Activated naive CD4-positive, alpha-beta T cell treated with anti-CD3 and anti-CD28 coated beads for 36 hours (primary cell): ENCODE results near the gene SASH1. TPM values are rescaled to one million over a fixed set of nuclear protein-coding genes. Genes with fewer than 3 reads are reported as not detected.

Source experiments
- CTCF ChIA-PET: fragments of 350-600 bp; sonication (Branson Sonifier 250); formaldehyde crosslinking; loops from one replicate; lab custom pipeline; 2021; ENCODE audit warnings: antibody characterized with exemption; lab: Charles Lee
- DNase-seq: peaks from one replicate; pipeline ENCODE4 v3.0.0-alpha.2; 2020
- H3K27ac Mint-ChIP-seq: one replicate; pipeline ENCODE4 v1.8.0; 2021; ENCODE audit warnings: mild to moderate bottlenecking, mixed read lengths
- H3K27me3 Mint-ChIP-seq: one replicate; pipeline ENCODE4 v1.8.0; 2021; ENCODE audit warnings: low read depth, mixed read lengths
- H3K36me3 Mint-ChIP-seq: one replicate; pipeline ENCODE4 v1.8.0; 2021; ENCODE audit warnings: low read depth, mixed read lengths
- H3K4me1 Mint-ChIP-seq: one replicate; pipeline ENCODE4 v1.8.0; 2021; ENCODE audit warnings: low read depth, mixed read lengths
- H3K4me3 Mint-ChIP-seq: one replicate; pipeline ENCODE4 v1.8.0; 2021; ENCODE audit warnings: mild to moderate bottlenecking, moderate library complexity, mixed read lengths
- H3K9me3 Mint-ChIP-seq: one replicate; pipeline ENCODE4 v1.8.0; 2021; ENCODE audit warnings: mixed read lengths
- intact Hi-C: fragments of 100-400 bp; cut with micrococcal nuclease; formaldehyde crosslinking; loops from one replicate; pipeline ENCODE4 v1.15.1; 2023
- total RNA-seq, 2 experiments: library from RNA; stranded (reverse); gene quantifications; one replicate each; pipeline ENCODE4 v1.2.3, GENCODE V29; 2021

The SASH1 gene
- total RNA-seq, 2 experiments from 2014 or later: not detected

- peaks cover 6% of the 10 kb centered on the region for H3K27me3 Mint-ChIP-seq
- no peaks in the 10 kb centered on the region for H3K36me3 Mint-ChIP-seq
- no peak for DNase-seq
- CTCF ChIA-PET: no interaction called here
- H3K4me1 Mint-ChIP-seq: no peaks in the 10 kb centered on the region
- no peak overlapping the region for H3K27ac Mint-ChIP-seq
- H3K4me3 Mint-ChIP-seq: no peak overlapping the region
- H3K9me3 Mint-ChIP-seq: no peaks in the 10 kb centered on the region
- intact Hi-C loops: no loop called here
These were observed 144.8 kb downstream of the SASH1 start for GRCh38 chr6:148487461-148487860.

DNA sequence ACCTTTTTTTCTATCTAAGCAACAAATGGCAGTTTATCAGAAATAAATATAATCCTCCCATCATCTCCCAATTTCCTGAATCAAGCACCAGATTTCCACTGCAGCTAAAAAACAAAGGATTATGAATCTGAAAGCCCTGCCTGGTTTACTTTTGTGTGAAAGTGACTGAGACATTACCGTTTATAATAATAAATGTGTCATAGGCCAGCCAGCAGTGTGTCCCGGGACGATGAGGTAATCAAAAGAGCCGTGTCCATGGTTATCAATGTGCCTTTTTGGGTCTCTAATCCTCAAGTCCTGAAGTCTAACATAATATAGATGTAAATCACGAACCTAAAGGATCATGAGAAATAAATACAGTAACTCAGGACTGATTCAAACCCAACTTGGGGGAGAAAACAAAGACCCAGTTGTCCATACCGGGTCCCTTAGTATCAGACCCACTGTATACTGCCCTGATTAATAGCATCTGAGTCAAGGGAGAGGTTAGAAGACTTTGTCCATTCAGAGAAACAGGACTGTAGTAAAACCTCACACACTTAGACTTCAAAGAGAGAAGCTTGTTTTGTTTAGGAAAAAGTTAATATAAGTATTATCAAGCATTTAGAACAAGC lies 149.1 kb downstream of the SASH1 start:
- H3K27ac Mint-ChIP-seq: no peak overlapping the region
- H3K9me3 Mint-ChIP-seq: no peaks in the 10 kb centered on the region
- no peak overlapping the region for H3K4me3 Mint-ChIP-seq
- no peaks in the 10 kb centered on the region for H3K36me3 Mint-ChIP-seq
- no peak for DNase-seq
- intact Hi-C loops: no loop called here
- peaks cover 9% of the 10 kb centered on the region for H3K27me3 Mint-ChIP-seq
- CTCF ChIA-PET: no interaction called here
- H3K4me1 Mint-ChIP-seq: no peaks in the 10 kb centered on the region

GRCh38 chr6:148492654-148493290 lies 150.1 kb downstream of the SASH1 start:
- Mint-ChIP-seq H3K36me3 (no peaks in the 10 kb centered on the region), H3K4me3 (no peak overlapping the region), H3K9me3 (no peaks in the 10 kb centered on the region), H3K27ac (no peak overlapping the region), H3K4me1 (no peaks in the 10 kb centered on the region), H3K27me3 (peaks cover 9% of the 10 kb centered on the region)
- CTCF ChIA-PET: no interaction called here
- intact Hi-C loops: no loop called here
- no peak for DNase-seq

- peaks cover 9% of the 10 kb centered on the region for H3K27me3 Mint-ChIP-seq
These were observed 150.8 kb downstream of the SASH1 start for GRCh38 chr6:148493424-148493823.

DNA sequence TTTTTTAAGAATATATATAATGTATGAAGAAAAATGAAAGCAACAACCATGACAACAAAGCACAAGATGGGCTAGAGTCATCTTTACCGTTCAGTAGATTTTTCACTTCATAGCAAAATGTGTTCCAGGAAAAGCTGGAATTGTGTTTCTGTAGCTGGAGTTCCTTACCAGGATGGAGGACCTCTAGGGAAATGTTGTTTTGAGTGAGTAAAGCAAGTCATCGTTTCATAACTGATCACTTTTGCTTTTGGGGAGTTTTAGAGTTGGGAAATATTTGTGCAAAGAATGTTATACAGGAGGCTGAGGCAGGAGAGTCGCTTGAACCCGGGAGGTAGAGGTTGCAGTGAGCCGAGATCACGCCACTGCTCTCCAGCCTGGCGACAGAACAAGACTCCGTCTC lies 151.6 kb downstream of the SASH1 start:
- no peaks in the 10 kb centered on the region for H3K9me3 Mint-ChIP-seq
- CTCF ChIA-PET: no interaction called here
- DNase-seq: no peak
- no peak overlapping the region for H3K4me3 Mint-ChIP-seq
- H3K36me3 Mint-ChIP-seq: no peaks in the 10 kb centered on the region
- H3K27ac Mint-ChIP-seq: no peak overlapping the region
- H3K4me1 Mint-ChIP-seq: no peaks in the 10 kb centered on the region
- peaks cover 9% of the 10 kb centered on the region for H3K27me3 Mint-ChIP-seq
- intact Hi-C loops: no loop called here

More at GRCh38 chr6:148493424-148493823, 150.8 kb downstream of the SASH1 start:
- H3K4me3 Mint-ChIP-seq: no peak overlapping the region
- H3K27ac Mint-ChIP-seq: no peak overlapping the region
- no peaks in the 10 kb centered on the region for H3K9me3 Mint-ChIP-seq
- DNase-seq: no peak
- intact Hi-C loops: no loop called here
- CTCF ChIA-PET: no interaction called here
- no peaks in the 10 kb centered on the region for H3K4me1 Mint-ChIP-seq
- H3K36me3 Mint-ChIP-seq: no peaks in the 10 kb centered on the region

DNA sequence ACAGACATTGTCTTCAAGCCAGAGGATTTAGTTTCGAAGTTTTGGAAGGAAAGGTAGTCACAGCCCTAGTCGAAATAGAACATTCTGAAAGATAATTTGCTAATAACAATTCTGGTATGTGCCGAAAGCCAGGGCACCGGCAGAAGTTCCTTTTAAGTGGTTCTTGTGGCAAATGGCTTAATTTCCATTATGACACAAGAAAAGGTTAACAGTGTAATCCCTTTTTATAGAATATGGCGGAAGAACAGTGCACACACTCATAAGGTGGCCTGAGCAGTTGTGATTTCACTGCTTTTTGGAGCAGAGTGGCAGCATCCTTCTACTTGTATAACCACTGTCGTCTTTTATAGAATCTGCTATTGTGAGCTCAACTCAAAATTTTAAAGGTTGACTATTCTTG lies 152.4 kb downstream of the SASH1 start:
- no peak overlapping the region for H3K27ac Mint-ChIP-seq
- DNase-seq: no peak
- no peak overlapping the region for H3K4me3 Mint-ChIP-seq
- no peaks in the 10 kb centered on the region for H3K9me3 Mint-ChIP-seq
- CTCF ChIA-PET: no interaction called here
- H3K36me3 Mint-ChIP-seq: no peaks in the 10 kb centered on the region
- no peaks in the 10 kb centered on the region for H3K4me1 Mint-ChIP-seq
- peaks cover 9% of the 10 kb centered on the region for H3K27me3 Mint-ChIP-seq
- intact Hi-C loops: no loop called here

GRCh38 chr6:148497257-148497656 lies 154.6 kb downstream of the SASH1 start:
- Mint-ChIP-seq H3K27ac (no peak overlapping the region), H3K27me3 (peaks cover 3% of the 10 kb centered on the region), H3K9me3 (no peaks in the 10 kb centered on the region), H3K4me3 (no peak overlapping the region), H3K4me1 (no peaks in the 10 kb centered on the region), H3K36me3 (no peaks in the 10 kb centered on the region)
- intact Hi-C loops: no loop called here
- no peak for DNase-seq
- CTCF ChIA-PET: no interaction called here

GRCh38 chr6:148497717-148498116 lies 155.1 kb downstream of the SASH1 start:
- Mint-ChIP-seq H3K27me3 (peaks cover 3% of the 10 kb centered on the region), H3K9me3 (no peaks in the 10 kb centered on the region), H3K27ac (no peak overlapping the region), H3K36me3 (no peaks in the 10 kb centered on the region), H3K4me3 (no peak overlapping the region), H3K4me1 (no peaks in the 10 kb centered on the region)
- no peak for DNase-seq
- CTCF ChIA-PET: no interaction called here
- intact Hi-C loops: no loop called here

- intact Hi-C loops: no loop called here
- H3K27ac Mint-ChIP-seq: no peak overlapping the region
- DNase-seq: no peak
- H3K27me3 Mint-ChIP-seq: peaks cover 3% of the 10 kb centered on the region
- CTCF ChIA-PET: no interaction called here
- H3K9me3 Mint-ChIP-seq: no peaks in the 10 kb centered on the region
- no peaks in the 10 kb centered on the region for H3K36me3 Mint-ChIP-seq
- no peak overlapping the region for H3K4me3 Mint-ChIP-seq
- no peaks in the 10 kb centered on the region for H3K4me1 Mint-ChIP-seq
These were observed 157.8 kb downstream of the SASH1 start for GRCh38 chr6:148500402-148500801.

GRCh38 chr6:148501178-148501590 lies 158.5 kb downstream of the SASH1 start:
- Mint-ChIP-seq H3K4me3 (no peak overlapping the region), H3K4me1 (no peaks in the 10 kb centered on the region), H3K9me3 (no peaks in the 10 kb centered on the region), H3K27ac (no peak overlapping the region), H3K27me3 (peaks cover 3% of the 10 kb centered on the region), H3K36me3 (no peaks in the 10 kb centered on the region)
- no peak for DNase-seq
- CTCF ChIA-PET: no interaction called here
- intact Hi-C loops: no loop called here

DNA sequence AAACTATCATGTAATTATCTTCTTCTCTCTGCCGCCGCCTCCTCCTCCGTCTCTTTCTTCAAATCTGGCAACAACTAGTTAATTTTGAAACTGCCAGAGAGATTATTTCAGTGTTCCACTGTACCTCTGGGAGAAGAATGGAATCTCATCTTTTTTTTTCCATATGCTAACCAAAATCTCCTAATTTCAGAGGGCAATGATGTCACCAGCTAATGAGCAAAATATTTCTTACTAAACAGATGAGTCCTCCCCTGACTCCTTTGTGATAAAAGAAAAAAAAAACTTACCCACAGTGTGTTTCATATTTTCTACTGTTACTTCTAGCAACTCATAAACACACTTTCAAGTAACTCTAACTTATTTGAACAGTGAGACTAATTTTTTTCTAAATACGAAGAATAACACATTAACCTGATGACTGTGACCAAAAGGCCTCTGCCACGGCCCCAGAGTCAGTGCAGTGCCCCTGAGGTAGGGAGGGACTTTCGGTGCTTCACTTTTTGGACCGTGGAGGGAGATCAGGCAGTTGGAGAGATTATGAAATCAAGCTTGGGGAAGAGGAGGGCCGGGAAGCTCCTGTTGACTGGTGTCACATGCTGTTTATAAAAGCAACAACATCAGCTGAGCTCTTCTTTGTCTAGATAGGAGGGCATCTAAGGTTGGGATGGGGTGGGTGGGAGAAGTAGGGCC lies 159.6 kb downstream of the SASH1 start:
- H3K27me3 Mint-ChIP-seq: peaks cover 3% of the 10 kb centered on the region
- H3K36me3 Mint-ChIP-seq: no peaks in the 10 kb centered on the region
- H3K4me3 Mint-ChIP-seq: no peak overlapping the region
- no peaks in the 10 kb centered on the region for H3K4me1 Mint-ChIP-seq
- CTCF ChIA-PET: no interaction called here
- DNase-seq: no peak
- intact Hi-C loops: no loop called here
- H3K27ac Mint-ChIP-seq: no peak overlapping the region
- H3K9me3 Mint-ChIP-seq: no peaks in the 10 kb centered on the region

DNA sequence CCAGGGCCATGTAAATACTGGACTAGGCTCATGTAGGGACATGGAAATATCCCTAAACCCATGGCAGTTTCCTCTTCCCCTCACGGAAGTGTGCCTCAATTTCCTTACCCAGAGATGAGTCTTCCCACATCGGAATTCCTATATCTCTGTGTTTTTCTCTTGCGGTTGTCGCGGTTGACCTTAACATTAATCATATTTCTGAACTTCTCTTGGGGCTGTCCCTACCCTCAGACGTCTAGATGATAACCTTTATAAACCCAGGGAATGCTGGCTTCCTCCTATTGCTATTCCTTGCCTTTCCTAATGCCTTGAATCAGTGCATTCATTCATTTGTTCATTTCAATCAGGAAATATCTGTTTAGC lies 160.1 kb downstream of the SASH1 start:
- Mint-ChIP-seq H3K4me1 (no peaks in the 10 kb centered on the region), H3K27ac (no peak overlapping the region), H3K27me3 (peaks cover 3% of the 10 kb centered on the region), H3K36me3 (no peaks in the 10 kb centered on the region), H3K4me3 (no peak overlapping the region), H3K9me3 (no peaks in the 10 kb centered on the region)
- CTCF ChIA-PET: no interaction called here
- no peak for DNase-seq
- intact Hi-C loops: no loop called here

DNA sequence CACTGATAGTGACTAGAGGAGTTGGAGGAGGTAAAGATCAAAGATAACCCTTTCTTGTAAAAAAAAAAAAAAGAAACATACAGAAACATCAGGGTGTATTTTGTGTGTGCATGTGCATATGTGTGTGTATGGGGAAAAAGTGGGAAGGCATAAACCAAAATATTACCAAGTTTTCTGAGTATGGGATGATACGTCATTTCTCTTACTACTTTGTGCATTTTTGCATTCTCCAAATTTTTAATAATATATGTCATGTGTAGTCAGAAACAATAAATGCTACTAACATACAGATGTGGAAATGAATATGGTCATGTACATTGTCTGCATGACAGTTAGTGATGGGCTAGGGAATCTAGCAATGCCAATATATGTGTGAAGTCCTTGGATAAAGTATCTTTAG lies 161.1 kb downstream of the SASH1 start:
- no peaks in the 10 kb centered on the region for H3K9me3 Mint-ChIP-seq
- H3K36me3 Mint-ChIP-seq: no peaks in the 10 kb centered on the region
- no peak overlapping the region for H3K27ac Mint-ChIP-seq
- no peak overlapping the region for H3K4me3 Mint-ChIP-seq
- CTCF ChIA-PET: no interaction called here
- no peak for DNase-seq
- no peaks in the 10 kb centered on the region for H3K4me1 Mint-ChIP-seq
- intact Hi-C loops: no loop called here
- H3K27me3 Mint-ChIP-seq: peaks cover 6% of the 10 kb centered on the region
